ENCODE data around the gene DISC1. TPM values are rescaled to one million over a fixed set of nuclear protein-coding genes. Genes with fewer than 3 reads are reported as not detected.
A peak's percentile ranks its signal among the peaks of the same experiment; 100 is the strongest.

The DISC1 gene
- total RNA-seq, 1 donor from 2014 or later = 4.3 TPM

- DNase-seq (no peak), ATAC-seq (no peak)
- intact Hi-C loops (cut with micrococcal nuclease) = no loop called here
Observed at GRCh38 chr1:232057217-232057895, 430.8 kb downstream of the DISC1 start.

- ATAC-seq (no peak), DNase-seq (no peak)
Observed at GRCh38 chr1:232057896-232058274, 431.3 kb downstream of the DISC1 start.

GRCh38 chr1:232059726-232060374 lies 433.3 kb downstream of the DISC1 start:
- intact Hi-C loops (cut with micrococcal nuclease) = no loop called here
- ATAC-seq = no peak
- no peak for DNase-seq

More at GRCh38 chr1:232057896-232058274, 431.3 kb downstream of the DISC1 start:
- intact Hi-C loops (cut with micrococcal nuclease) = no loop called here

- no peak for ATAC-seq
- DNase-seq = no peak
- intact Hi-C loops (cut with micrococcal nuclease) = no loop called here
Observed at GRCh38 chr1:232062967-232063366, 436.4 kb downstream of the DISC1 start.

- ATAC-seq = no peak
- no peak for DNase-seq
Observed at GRCh38 chr1:232066521-232066920, 439.9 kb downstream of the DISC1 start.

GRCh38 chr1:232074265-232074664 lies 447.7 kb downstream of the DISC1 start:
- no peak for DNase-seq
- intact Hi-C loops (cut with micrococcal nuclease) = no loop called here
- ATAC-seq = no peak

More at GRCh38 chr1:232066521-232066920, 439.9 kb downstream of the DISC1 start:
- intact Hi-C loops (cut with micrococcal nuclease) = no loop called here

GRCh38 chr1:232077809-232078208 lies 451.2 kb downstream of the DISC1 start:
- intact Hi-C loops (cut with micrococcal nuclease) = no loop called here
- DNase-seq (no peak), ATAC-seq (no peak)

GRCh38 chr1:232084584-232085223 lies 458.1 kb downstream of the DISC1 start:
- intact Hi-C loops (cut with micrococcal nuclease) = no loop called here
- DNase-seq (no peak), ATAC-seq (peak; percentile 35)

GRCh38 chr1:232090816-232091215 lies 464.2 kb downstream of the DISC1 start:
- intact Hi-C loops (cut with micrococcal nuclease) = no loop called here
- no peak for ATAC-seq
- no peak for DNase-seq

Other genes starting within 250 kb of the DISC1 start
- 79.8 TPM for gene EGLN1, start 204.5 kb upstream of the DISC1 start, total RNA-seq
- 26.7 TPM for gene TSNAX, start 98.1 kb upstream of the DISC1 start, total RNA-seq

Data from left ventricle myocardium superior (tissue), 1 donor.